ENCODE results near the gene CSPG4.
"Not testable (repeated sequence)": the region's sequence is repeated elsewhere in the genome, so short reads cannot be mapped to it uniquely, and the experiment has no call there.

The CSPG4 gene

GRCh38 chr15:75712668-75713337 lies at the start of gene CSPG4:
CSPG4 (minus strand) TSS chr15:75712848; CDS start chr15:75712755, 93 bp downstream.
- DNase-seq: peak; percentile 33

GRCh38 chr15:75762357-75762718 lies 49.7 kb upstream of the CSPG4 start:
- DNase-seq: not testable (repeated sequence)

- DNase-seq: no peak
These were observed 49.1 kb upstream of the CSPG4 start for GRCh38 chr15:75761446-75762356.

GRCh38 chr15:75760704-75761435 lies 48.2 kb upstream of the CSPG4 start:
- DNase-seq: no peak

- not testable (repeated sequence) for DNase-seq
These were observed 47.5 kb upstream of the CSPG4 start for GRCh38 chr15:75760131-75760520.

GRCh38 chr15:75759416-75760130 lies 46.9 kb upstream of the CSPG4 start:
- no peak for DNase-seq

- DNase-seq: peak; percentile 90
These were observed 45.6 kb upstream of the CSPG4 start for GRCh38 chr15:75758071-75758872.

GRCh38 chr15:75754871-75755270 lies 42.2 kb upstream of the CSPG4 start:
- DNase-seq: not testable (repeated sequence)

- DNase-seq: no peak
These were observed 40.5 kb upstream of the CSPG4 start for GRCh38 chr15:75753145-75753544.

GRCh38 chr15:75751891-75752290 lies 39.2 kb upstream of the CSPG4 start:
- no peak for DNase-seq

GRCh38 chr15:75751116-75751875 lies 38.6 kb upstream of the CSPG4 start:
- DNase-seq: no peak

GRCh38 chr15:75750261-75751050 lies 37.8 kb upstream of the CSPG4 start:
- DNase-seq: no peak

- no peak for DNase-seq
These were observed 37.2 kb upstream of the CSPG4 start for GRCh38 chr15:75749820-75750219.

- DNase-seq: not testable (repeated sequence)
These were observed 36.2 kb upstream of the CSPG4 start for GRCh38 chr15:75748882-75749281.

GRCh38 chr15:75747121-75747520 lies 34.5 kb upstream of the CSPG4 start:
- not testable (repeated sequence) for DNase-seq

- DNase-seq: no peak
These were observed 32.7 kb upstream of the CSPG4 start for GRCh38 chr15:75745305-75745704.

- not testable (repeated sequence) for DNase-seq
These were observed 29.7 kb upstream of the CSPG4 start for GRCh38 chr15:75742346-75742745.

GRCh38 chr15:75739791-75740190 lies 27.1 kb upstream of the CSPG4 start:
- no peak for DNase-seq

GRCh38 chr15:75738647-75739325 lies 26.1 kb upstream of the CSPG4 start:
- DNase-seq: peak; percentile 94

Data from NCI-H69 (cell line).